SK-N-SH treated with all-trans-retinoic acid at 6 μM for 48 hours (cell line): ENCODE data around the gene SGK2.

Experiments used
- ATAC-seq: fragments of 200-7000 bp; cut with Tn5 transposase; 3 replicates; pipeline ENCODE4 v1.9.1; 2020; ENCODE audit warnings: mild to moderate bottlenecking, moderate library complexity
- ARNTL ChIP-seq: fragments of 450-650 bp; formaldehyde crosslinking; IDR thresholded peaks from 2 replicates; pipeline ENCODE4 v1.5.0; 2020; ENCODE audit warnings: low read depth, mild to moderate bottlenecking, moderate library complexity, borderline replicate concordance
- BACH2 ChIP-seq: fragments of 250-450 bp; sonication (Bioruptor Pico); IDR thresholded peaks from 2 replicates; pipeline ENCODE4 v1.9.0; 2021; ENCODE audit warnings: mild to moderate bottlenecking, borderline replicate concordance
- CREB5 ChIP-seq: fragments of 250-450 bp; sonication (Bioruptor Pico); IDR thresholded peaks from 2 replicates; pipeline ENCODE4 v1.5.1; 2020; ENCODE audit warnings: low read depth, mild to moderate bottlenecking, moderate library complexity
- CSDC2 ChIP-seq: fragments of 250-450 bp; sonication (Bioruptor Pico); IDR thresholded peaks from 2 replicates; pipeline ENCODE4 v1.5.0; 2020; ENCODE audit warnings: mild to moderate bottlenecking, moderate library complexity
- CSRNP3 ChIP-seq: fragments of 250-450 bp; sonication (Bioruptor Pico); IDR thresholded peaks from 2 replicates; pipeline ENCODE4 v1.5.1; 2021; ENCODE audit warnings: mild to moderate bottlenecking, moderate library complexity
- ESRRG ChIP-seq: fragments of 250-450 bp; sonication (Bioruptor Pico); IDR thresholded peaks from 2 replicates; pipeline ENCODE4 v1.6.1; 2021; ENCODE audit warnings: mild to moderate bottlenecking
- GLIS3 ChIP-seq: fragments of 250-450 bp; sonication (Bioruptor Pico); IDR thresholded peaks from 2 replicates; pipeline ENCODE4 v1.5.0; 2020; ENCODE audit warnings: mild to moderate bottlenecking, moderate library complexity
- OSR1 ChIP-seq: fragments of 250-450 bp; sonication (Bioruptor Pico); IDR thresholded peaks from 2 replicates; pipeline ENCODE4 v1.8.0; 2022; ENCODE audit warnings: moderate library complexity, mild to moderate bottlenecking, inconsistent platforms
- PATZ1 ChIP-seq: fragments of 250-450 bp; sonication (Bioruptor Pico); IDR thresholded peaks from 2 replicates; pipeline ENCODE4 v1.8.0; 2020; ENCODE audit warnings: mild to moderate bottlenecking, moderate library complexity, borderline replicate concordance
- POU6F1 ChIP-seq: fragments of 250-450 bp; sonication (Bioruptor Pico); IDR thresholded peaks from 2 replicates; pipeline ENCODE4 v1.8.0; 2021; ENCODE audit warnings: low read depth, mild to moderate bottlenecking, moderate library complexity, borderline replicate concordance
- PPARA ChIP-seq: fragments of 250-450 bp; sonication (Bioruptor Pico); IDR thresholded peaks from 2 replicates; pipeline ENCODE4 v1.5.0; 2020; ENCODE audit warnings: mild to moderate bottlenecking, borderline replicate concordance
- RARB ChIP-seq: fragments of 250-450 bp; sonication (Bioruptor Pico); IDR thresholded peaks from 2 replicates; pipeline ENCODE4 v1.8.0; 2021; ENCODE audit warnings: mild to moderate bottlenecking, moderate library complexity
- SNAI2 ChIP-seq: fragments of 250-450 bp; sonication (Bioruptor Pico); IDR thresholded peaks from 2 replicates; pipeline ENCODE4 v1.5.0; 2020; ENCODE audit warnings: mild to moderate bottlenecking, moderate library complexity
- TOX ChIP-seq: fragments of 250-450 bp; sonication (Bioruptor Pico); IDR thresholded peaks from 2 replicates; pipeline ENCODE4 v1.8.0; 2021; ENCODE audit warnings: mild to moderate bottlenecking, moderate library complexity, borderline replicate concordance
- TSHZ2 ChIP-seq: fragments of 250-450 bp; sonication (Bioruptor Pico); IDR thresholded peaks from 2 replicates; pipeline ENCODE4 v1.5.0; 2020; ENCODE audit warnings: mild to moderate bottlenecking, moderate library complexity
- ZC3H10 ChIP-seq: fragments of 250-450 bp; sonication (Bioruptor Pico); IDR thresholded peaks from 2 replicates; pipeline ENCODE4 v1.5.1; 2021; ENCODE audit warnings: mild to moderate bottlenecking, moderate library complexity
- ZFP3 ChIP-seq: fragments of 250-450 bp; sonication (Bioruptor Pico); IDR thresholded peaks from 2 replicates; pipeline ENCODE4 v1.5.0; 2020; ENCODE audit warnings: mild to moderate bottlenecking, moderate library complexity
- ZFP30 ChIP-seq: fragments of 450-650 bp; formaldehyde crosslinking; IDR thresholded peaks from 2 replicates; pipeline ENCODE4 v1.5.0; 2022; ENCODE audit warnings: mild to moderate bottlenecking, moderate library complexity
- ZNF565 ChIP-seq: fragments of 450-650 bp; formaldehyde crosslinking; conservative IDR thresholded peaks from 2 replicates; pipeline ENCODE4 v1.5.0; 2020; ENCODE audit warnings: low read depth, mild to moderate bottlenecking, moderate library complexity
- ZNF70 ChIP-seq: fragments of 450-650 bp; formaldehyde crosslinking; IDR thresholded peaks from 2 replicates; pipeline ENCODE4 v1.5.0; 2020; ENCODE audit warnings: mild to moderate bottlenecking, moderate library complexity
- ZNF8 ChIP-seq: fragments of 450-650 bp; formaldehyde crosslinking; IDR thresholded peaks from 2 replicates; pipeline ENCODE4 v1.5.0; 2020; ENCODE audit warnings: mild to moderate bottlenecking, moderate library complexity

SGK2 gene

GRCh38 chr20:43564993-43565757, 6.3 kb downstream of the SGK2 start:
- TF ChIP-seq ZFP30 (CRISPR knock-in tag) (no peak), GLIS3 (CRISPR knock-in tag) (no peak), PATZ1 (CRISPR knock-in tag) (no peak), BACH2 (CRISPR knock-in tag) (no peak), ZNF565 (no peak), PPARA (no peak), POU6F1 (CRISPR knock-in tag) (no peak)
- no peak for ATAC-seq

- no peak for TF ChIP-seq TSHZ2 (CRISPR knock-in tag)
- TF ChIP-seq PATZ1 (CRISPR knock-in tag): no peak
- TF ChIP-seq CSRNP3: no peak
- no peak for TF ChIP-seq ZNF70 (CRISPR knock-in tag)
- no peak for TF ChIP-seq RARB (CRISPR knock-in tag)
- no peak for TF ChIP-seq ZNF8
- TF ChIP-seq PPARA: no peak
- no peak for TF ChIP-seq OSR1
- no peak for TF ChIP-seq ARNTL (CRISPR knock-in tag)
- no peak for TF ChIP-seq ESRRG (CRISPR knock-in tag)
- TF ChIP-seq ZFP30 (CRISPR knock-in tag): no peak
- no peak for TF ChIP-seq ZC3H10
- TF ChIP-seq CREB5 (CRISPR knock-in tag): no peak
- TF ChIP-seq ZFP3: no peak
- TF ChIP-seq POU6F1 (CRISPR knock-in tag): no peak
- TF ChIP-seq CSDC2 (CRISPR knock-in tag): no peak
- no peak for TF ChIP-seq BACH2 (CRISPR knock-in tag)
- no peak for TF ChIP-seq TOX
- TF ChIP-seq ZNF565: no peak
- TF ChIP-seq SNAI2 (CRISPR knock-in tag): no peak
- no peak for ATAC-seq
These were observed 6.9 kb downstream of the SGK2 start for GRCh38 chr20:43565758-43566104.
